ENCODE results near the gene KCNT2.
"Not testable (repeated sequence)": the region's sequence is repeated elsewhere in the genome, so short reads cannot be mapped to it uniquely, and the experiment has no call there.

- not testable (repeated sequence) for TF ChIP-seq POLR2A (IDR thresholded peaks at IDR 0.05)
- TF ChIP-seq, protein P1, sequence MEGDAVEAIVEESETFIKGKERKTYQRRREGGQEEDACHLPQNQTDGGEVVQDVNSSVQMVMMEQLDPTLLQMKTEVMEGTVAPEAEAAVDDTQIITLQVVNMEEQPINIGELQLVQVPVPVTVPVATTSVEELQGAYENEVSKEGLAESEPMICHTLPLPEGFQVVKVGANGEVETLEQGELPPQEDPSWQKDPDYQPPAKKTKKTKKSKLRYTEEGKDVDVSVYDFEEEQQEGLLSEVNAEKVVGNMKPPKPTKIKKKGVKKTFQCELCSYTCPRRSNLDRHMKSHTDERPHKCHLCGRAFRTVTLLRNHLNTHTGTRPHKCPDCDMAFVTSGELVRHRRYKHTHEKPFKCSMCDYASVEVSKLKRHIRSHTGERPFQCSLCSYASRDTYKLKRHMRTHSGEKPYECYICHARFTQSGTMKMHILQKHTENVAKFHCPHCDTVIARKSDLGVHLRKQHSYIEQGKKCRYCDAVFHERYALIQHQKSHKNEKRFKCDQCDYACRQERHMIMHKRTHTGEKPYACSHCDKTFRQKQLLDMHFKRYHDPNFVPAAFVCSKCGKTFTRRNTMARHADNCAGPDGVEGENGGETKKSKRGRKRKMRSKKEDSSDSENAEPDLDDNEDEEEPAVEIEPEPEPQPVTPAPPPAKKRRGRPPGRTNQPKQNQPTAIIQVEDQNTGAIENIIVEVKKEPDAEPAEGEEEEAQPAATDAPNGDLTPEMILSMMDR (IDR thresholded peaks at IDR 0.05) = not testable (repeated sequence)
These were observed 31.1 kb upstream of the KCNT2 start for GRCh38 chr1:196639291-196639690.
